Stomach smooth muscle (tissue), 2 donors: ENCODE results near the gene HS2ST1.
"Not testable (repeated sequence)": the region's sequence is repeated elsewhere in the genome, so short reads cannot be mapped to it uniquely, and the experiment has no call there.

Source experiments
- H3K27ac ChIP-seq: one replicate; pipeline ENCODE4 v1.7.0; 2013; ENCODE audit warnings: mild to moderate bottlenecking, low read length, inconsistent platforms
- H3K27me3 ChIP-seq, 2 donors: one replicate each; pipeline ENCODE4 v1.7.0; 2013; ENCODE audit warnings: low read length in 2 of 2; ENCODE audit not compliant: insufficient read depth in 2 of 2, control insufficient read depth in 1 of 2
- H3K36me3 ChIP-seq, 2 donors: one replicate each; pipeline ENCODE4 v1.7.0; 2013; ENCODE audit warnings: low read length in 2 of 2; ENCODE audit not compliant: control insufficient read depth in 2 of 2, insufficient read depth in 2 of 2
- H3K4me1 ChIP-seq: one replicate; pipeline ENCODE4 v1.7.0; 2013; ENCODE audit warnings: low read length; ENCODE audit not compliant: control insufficient read depth, insufficient read depth
- H3K4me3 ChIP-seq, 2 donors: one replicate each; pipeline ENCODE4 v1.7.0; 2013; ENCODE audit warnings: low read length in 2 of 2
- H3K9ac ChIP-seq, 2 donors: one replicate each; pipeline ENCODE4 v1.7.0; 2013; ENCODE audit warnings: low read length in 2 of 2, mild to moderate bottlenecking in 1 of 2
- H3K9me3 ChIP-seq, 2 donors: one replicate each; pipeline ENCODE4 v1.7.0; 2013; ENCODE audit warnings: low read length in 2 of 2; ENCODE audit not compliant: control insufficient read depth in 2 of 2
- donor health status: healthy.
- donor health status: Pancreatic carcinoma.

HS2ST1 gene

GRCh38 chr1:86991549-86992186 lies 77.2 kb downstream of the HS2ST1 start:
- no peak overlapping the region for H3K9ac ChIP-seq

DNA sequence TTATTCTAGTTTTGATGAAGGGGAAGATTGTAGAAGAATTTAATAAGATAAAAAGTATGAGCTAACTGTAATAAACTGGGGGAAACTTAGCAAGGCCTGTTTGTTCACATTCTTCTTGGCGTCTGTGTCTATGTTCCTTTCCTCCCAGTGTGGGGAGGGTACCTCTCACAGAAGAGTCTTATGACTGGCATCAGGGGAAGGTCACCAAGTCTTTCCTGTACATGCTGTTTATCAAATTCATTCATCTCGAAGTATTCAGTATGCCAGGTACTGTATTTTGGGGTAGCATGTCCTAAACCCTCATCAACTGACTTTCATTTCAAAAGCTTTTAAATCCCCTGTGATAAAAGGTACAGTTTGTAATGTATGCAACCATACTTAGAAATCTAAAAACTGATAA lies 78.4 kb downstream of the HS2ST1 start:
- H3K27me3 ChIP-seq, result no peaks in the 10 kb centered on the region
- H3K9me3 ChIP-seq, result no peaks in the 10 kb centered on the region
- no peaks in the 10 kb centered on the region for H3K4me1 ChIP-seq
- no peak overlapping the region for H3K9ac ChIP-seq
- H3K36me3 ChIP-seq, result no peaks in the 10 kb centered on the region
- no peak overlapping the region for H3K4me3 ChIP-seq
- H3K27ac ChIP-seq, result no peak overlapping the region

More at GRCh38 chr1:86991549-86992186, 77.2 kb downstream of the HS2ST1 start:
- Histone ChIP-seq H3K36me3 (no peaks in the 10 kb centered on the region), H3K27me3 (no peaks in the 10 kb centered on the region), H3K4me3 (no peak overlapping the region), H3K4me1 (no peaks in the 10 kb centered on the region), H3K27ac (no peak overlapping the region), H3K9me3 (no peaks in the 10 kb centered on the region)

DNA sequence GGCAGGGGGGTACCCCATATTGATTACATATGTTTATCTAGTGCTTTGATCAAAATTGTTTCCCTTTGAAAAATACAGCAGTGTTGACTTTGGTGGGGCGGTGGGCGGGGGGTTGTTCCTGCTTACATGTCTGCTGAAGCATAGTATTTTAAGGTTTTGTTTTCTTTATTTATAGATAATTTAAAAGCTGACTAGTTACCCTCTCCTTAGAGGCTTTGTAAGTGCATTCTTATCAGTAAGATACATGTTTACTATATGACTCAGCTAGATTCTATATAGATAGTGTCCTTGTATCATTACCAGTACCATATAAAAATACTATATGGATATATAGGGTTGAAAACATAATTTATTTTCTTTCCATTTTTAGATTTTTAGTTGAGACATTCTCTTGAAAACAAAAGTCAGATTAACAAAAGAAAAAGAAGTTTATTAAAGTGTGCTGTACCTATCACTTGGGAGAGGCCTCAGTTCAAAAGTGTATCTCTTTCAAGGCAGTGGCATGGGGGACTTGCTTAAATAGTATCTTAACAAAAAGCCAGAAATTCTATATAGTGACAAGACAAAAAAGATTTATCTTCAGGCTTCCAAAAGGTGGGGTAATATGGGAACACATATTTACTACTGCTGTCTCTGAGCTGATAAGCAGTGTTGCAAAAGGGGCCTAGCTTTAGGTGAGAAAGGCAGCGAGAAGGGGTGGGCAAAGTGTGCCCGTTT lies 79.0 kb downstream of the HS2ST1 start:
- Histone ChIP-seq H3K9ac (no peak overlapping the region), H3K27me3 (no peaks in the 10 kb centered on the region), H3K4me3 (no peak overlapping the region), H3K4me1 (no peaks in the 10 kb centered on the region), H3K9me3 (no peaks in the 10 kb centered on the region), H3K27ac (no peak overlapping the region), H3K36me3 (no peaks in the 10 kb centered on the region)

DNA sequence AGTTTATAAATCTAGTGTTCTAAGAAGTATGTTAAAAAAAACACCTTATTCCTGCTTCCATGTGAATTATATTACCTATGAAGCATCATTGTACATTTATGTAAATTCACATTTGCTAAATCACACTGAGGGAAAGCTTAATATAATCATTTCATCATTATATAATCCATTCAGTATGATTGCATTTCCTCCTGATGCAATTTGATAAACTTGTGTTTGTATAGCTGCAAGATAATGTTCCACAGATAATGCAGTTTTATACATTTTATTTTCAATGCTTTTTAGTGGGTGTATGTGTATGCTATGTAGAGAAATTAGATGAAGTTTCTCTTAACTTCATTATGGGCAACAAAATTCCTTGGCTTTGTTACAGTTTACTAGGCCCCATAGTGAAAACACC lies 79.6 kb downstream of the HS2ST1 start:
- Histone ChIP-seq H3K27ac (no peak overlapping the region), H3K9me3 (no peaks in the 10 kb centered on the region), H3K4me3 (no peak overlapping the region), H3K9ac (no peak overlapping the region), H3K36me3 (no peaks in the 10 kb centered on the region), H3K27me3 (no peaks in the 10 kb centered on the region), H3K4me1 (no peaks in the 10 kb centered on the region)

DNA sequence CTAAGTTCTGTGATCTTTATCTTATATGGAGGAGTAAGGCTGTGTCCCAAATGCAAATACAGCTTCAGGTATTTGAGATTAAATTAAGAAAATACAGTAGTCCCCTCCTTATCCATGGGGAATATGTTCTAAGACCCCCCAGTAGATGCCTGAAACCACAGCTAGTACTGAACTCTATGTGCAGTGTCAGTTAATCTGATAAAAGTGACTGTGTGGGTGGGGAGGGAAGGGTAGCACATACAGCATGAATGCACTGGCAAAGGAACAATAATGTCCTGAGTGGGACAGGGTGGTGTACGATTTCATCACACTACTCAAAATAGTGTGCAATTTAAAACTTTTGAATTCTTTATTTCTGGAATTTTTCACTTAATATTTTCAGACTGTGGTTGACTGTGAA lies 83.1 kb downstream of the HS2ST1 start:
- H3K9ac ChIP-seq, result no peak overlapping the region
- H3K9me3 ChIP-seq, result no peaks in the 10 kb centered on the region
- H3K27me3 ChIP-seq, result no peaks in the 10 kb centered on the region
- no peak overlapping the region for H3K27ac ChIP-seq
- H3K4me3 ChIP-seq, result no peak overlapping the region
- no peaks in the 10 kb centered on the region for H3K36me3 ChIP-seq
- H3K4me1 ChIP-seq, result no peaks in the 10 kb centered on the region

GRCh38 chr1:86998280-86998679 lies 83.8 kb downstream of the HS2ST1 start:
- Histone ChIP-seq H3K36me3 (no peaks in the 10 kb centered on the region), H3K4me1 (no peaks in the 10 kb centered on the region), H3K9ac (no peak overlapping the region), H3K27ac (no peak overlapping the region), H3K9me3 (no peaks in the 10 kb centered on the region), H3K4me3 (no peak overlapping the region), H3K27me3 (no peaks in the 10 kb centered on the region)

- no peaks in the 10 kb centered on the region for H3K9me3 ChIP-seq
- no peaks in the 10 kb centered on the region for H3K4me1 ChIP-seq
- H3K9ac ChIP-seq, result no peak overlapping the region
- H3K4me3 ChIP-seq, result no peak overlapping the region
- no peaks in the 10 kb centered on the region for H3K27me3 ChIP-seq
- no peaks in the 10 kb centered on the region for H3K36me3 ChIP-seq
- no peak overlapping the region for H3K27ac ChIP-seq
Measured at GRCh38 chr1:86998727-86999126, 84.3 kb downstream of the HS2ST1 start.

- no peak overlapping the region for H3K4me3 ChIP-seq
- no peaks in the 10 kb centered on the region for H3K4me1 ChIP-seq
- H3K27me3 ChIP-seq, result no peaks in the 10 kb centered on the region
- no peak overlapping the region for H3K9ac ChIP-seq
- no peak overlapping the region for H3K27ac ChIP-seq
- H3K9me3 ChIP-seq, result no peaks in the 10 kb centered on the region
- no peaks in the 10 kb centered on the region for H3K36me3 ChIP-seq
Measured at GRCh38 chr1:87000460-87000859, 86.0 kb downstream of the HS2ST1 start.

DNA sequence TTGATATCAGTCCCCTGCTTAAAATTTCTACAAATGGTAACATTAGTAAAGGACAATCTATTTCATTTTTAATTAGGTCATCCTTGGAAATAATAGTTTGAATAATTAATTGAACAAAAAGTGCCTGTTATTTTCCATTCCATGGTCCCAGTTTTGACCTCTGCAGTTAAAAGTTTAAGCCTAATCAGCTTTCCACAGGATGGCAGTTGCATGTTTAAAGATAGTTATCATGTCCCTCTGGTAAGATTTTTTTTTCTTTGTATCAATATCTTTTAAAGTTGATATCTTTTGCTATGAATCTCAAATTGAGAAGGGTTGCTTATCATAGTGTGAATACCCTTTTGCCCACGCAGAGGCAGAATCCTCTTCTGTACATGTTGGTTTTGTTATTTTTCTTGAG lies 90.4 kb downstream of the HS2ST1 start:
- no peak overlapping the region for H3K27ac ChIP-seq
- no peaks in the 10 kb centered on the region for H3K4me1 ChIP-seq
- no peak overlapping the region for H3K4me3 ChIP-seq
- no peak overlapping the region for H3K9ac ChIP-seq
- no peaks in the 10 kb centered on the region for H3K27me3 ChIP-seq
- H3K9me3 ChIP-seq, result no peaks in the 10 kb centered on the region
- H3K36me3 ChIP-seq, result no peaks in the 10 kb centered on the region

- Histone ChIP-seq H3K27ac (no peak overlapping the region), H3K9ac (no peak overlapping the region), H3K36me3 (no peaks in the 10 kb centered on the region), H3K4me3 (no peak overlapping the region), H3K27me3 (no peaks in the 10 kb centered on the region), H3K9me3 (no peaks in the 10 kb centered on the region), H3K4me1 (no peaks in the 10 kb centered on the region)
Measured at GRCh38 chr1:87007323-87007722, 92.9 kb downstream of the HS2ST1 start.

DNA sequence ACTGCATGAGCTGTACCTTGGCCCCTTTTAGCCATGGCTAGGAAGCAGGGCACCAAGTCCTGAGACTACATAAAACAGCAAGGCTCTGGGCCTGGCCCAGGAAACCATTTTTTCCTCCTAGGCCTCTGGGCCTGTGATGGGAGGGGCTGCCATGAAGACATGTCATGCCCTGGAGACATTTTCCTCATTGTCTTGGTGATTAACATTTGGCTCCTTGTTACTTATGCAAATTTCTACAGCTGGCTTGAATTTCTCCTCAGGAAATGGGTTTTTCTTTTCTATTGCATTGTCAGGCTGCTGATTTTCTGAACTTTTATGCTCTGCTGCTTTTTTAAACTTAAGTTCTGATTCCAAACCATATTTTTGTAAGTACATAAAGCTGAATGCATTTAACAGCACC lies 99.0 kb downstream of the HS2ST1 start:
- H3K4me3 ChIP-seq, H3K36me3 ChIP-seq, H3K9ac ChIP-seq, H3K27ac ChIP-seq, H3K27me3 ChIP-seq, H3K9me3 ChIP-seq, H3K4me1 ChIP-seq: not testable (repeated sequence)
